GM19324 (cell line): ENCODE data around the gene TRNP1.

Source experiments
- ATAC-seq: cut with Tn5 transposase; IDR thresholded peaks from one replicate; pipeline ENCODE4 v1.9.1; 2021; ENCODE audit warnings: mild to moderate bottlenecking, moderate library complexity; ENCODE audit not compliant: unreplicated experiment, low FRiP score

TRNP1 gene

GRCh38 chr1:27021354-27022031, 28.0 kb downstream of the TRNP1 start:
- ATAC-seq: no peak

DNA sequence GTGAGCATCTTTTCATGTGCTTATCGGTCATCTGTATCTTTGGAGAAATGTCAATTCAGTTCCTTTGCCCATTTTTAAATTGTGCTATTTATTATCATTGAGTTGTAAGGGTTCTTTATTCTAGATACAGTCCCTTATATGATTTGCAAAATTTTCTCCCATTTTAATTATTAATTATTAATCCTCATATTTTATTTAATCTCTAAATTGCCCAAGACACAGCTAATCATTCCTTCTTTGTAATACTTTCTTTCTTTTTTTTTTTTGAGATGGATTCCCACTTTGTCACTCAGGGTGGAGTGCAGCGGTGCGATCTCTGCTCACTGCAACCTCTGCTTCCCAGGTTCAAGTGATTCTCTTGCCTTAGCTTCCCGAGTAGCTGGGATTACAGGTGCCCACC, 32.2 kb downstream of the TRNP1 start:
- no peak for ATAC-seq

DNA sequence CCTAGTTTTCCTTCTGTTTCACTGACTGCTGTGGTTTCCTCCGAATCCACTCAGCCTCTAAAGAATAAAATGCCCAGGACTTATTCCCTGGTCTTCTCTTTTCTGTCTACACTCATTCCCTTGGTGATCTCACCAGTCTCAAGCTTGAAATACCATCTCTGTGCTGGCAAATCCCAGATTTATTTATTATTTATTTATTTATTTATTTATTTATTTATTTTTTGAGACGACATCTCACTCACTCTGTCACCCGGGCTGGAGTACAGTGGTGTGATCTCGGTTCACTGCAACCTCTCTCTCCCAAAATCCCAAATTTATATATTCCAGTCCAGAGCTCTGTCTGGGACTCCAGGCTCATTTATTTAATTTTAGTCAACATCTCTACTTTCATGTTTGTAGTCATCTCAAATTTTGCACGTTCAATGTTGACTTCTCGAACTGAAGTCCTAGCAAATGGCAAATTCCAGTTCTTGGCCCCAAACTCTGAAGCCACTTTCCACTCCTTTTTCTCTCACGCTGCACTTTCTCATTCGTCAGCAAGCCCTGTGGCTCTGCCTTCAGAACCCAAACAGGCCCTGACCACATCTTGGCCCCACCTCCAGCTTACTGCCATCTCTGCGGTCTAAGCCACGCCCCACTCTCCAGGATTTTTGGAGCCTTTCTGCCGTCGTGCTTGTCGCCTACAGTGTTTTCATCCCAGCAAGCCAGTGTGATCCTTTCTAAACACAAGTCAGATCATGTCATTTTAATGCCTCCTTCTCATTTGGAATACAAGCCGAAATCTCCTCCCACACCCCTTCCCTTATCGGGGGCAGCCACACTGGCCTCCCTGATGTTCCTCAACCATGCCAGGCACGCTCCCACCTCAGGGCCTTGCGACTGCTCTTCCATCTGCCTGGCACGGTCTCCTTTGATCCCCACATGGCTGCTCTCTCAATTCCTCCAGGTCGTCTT, 33.4 kb downstream of the TRNP1 start:
- no peak for ATAC-seq

DNA sequence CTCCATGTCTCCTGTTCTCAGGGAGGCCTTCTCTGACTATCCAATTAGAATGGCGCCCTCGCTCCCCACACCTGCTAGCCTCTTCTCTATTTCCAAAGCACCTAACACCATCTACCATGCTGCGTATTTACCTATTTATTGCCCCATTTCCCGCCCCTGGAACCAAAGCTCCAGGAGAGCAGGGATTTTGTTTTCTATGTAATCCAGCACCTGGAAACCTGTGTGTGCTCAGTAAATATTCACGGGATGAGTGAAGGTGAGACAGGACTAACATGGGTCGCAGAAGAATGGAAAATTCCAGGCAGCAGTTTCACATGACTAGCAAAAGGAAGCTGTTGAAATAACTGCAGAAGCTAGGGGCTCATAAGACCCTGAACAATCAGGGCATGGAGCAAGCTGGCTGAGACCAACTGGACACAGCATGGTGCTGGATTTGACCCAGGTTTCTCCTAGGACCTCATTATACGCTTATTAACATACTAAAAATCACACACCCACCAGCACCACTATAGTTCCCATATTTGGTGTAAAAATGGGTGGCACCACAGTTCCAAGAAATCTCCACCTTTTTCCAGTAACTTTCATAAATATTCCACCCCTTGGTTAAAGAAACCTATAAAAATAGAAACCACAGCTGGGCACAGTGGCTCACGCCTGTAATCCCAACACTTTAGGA, 34.2 kb downstream of the TRNP1 start:
- ATAC-seq: no peak

DNA sequence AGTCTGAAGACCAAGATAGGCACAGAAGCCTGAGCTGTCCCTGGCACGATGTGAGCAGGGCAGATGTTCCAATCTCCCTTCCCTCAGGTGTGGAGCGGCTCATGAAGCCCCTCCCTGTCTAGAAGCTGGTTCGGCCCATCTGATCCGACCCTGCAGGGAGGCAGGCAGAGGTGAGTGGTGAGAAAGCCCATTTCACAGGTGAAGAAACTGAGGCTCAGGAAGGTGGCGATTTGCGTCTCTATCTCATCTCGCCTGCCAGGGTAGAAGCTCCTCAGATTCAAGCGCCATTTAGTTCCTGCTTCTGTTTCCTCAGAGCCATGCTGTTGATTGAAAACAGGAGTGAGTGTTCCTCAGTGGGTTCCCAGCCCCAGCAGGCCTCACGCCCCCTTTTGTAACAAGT, 36.0 kb downstream of the TRNP1 start:
- no peak for ATAC-seq

DNA sequence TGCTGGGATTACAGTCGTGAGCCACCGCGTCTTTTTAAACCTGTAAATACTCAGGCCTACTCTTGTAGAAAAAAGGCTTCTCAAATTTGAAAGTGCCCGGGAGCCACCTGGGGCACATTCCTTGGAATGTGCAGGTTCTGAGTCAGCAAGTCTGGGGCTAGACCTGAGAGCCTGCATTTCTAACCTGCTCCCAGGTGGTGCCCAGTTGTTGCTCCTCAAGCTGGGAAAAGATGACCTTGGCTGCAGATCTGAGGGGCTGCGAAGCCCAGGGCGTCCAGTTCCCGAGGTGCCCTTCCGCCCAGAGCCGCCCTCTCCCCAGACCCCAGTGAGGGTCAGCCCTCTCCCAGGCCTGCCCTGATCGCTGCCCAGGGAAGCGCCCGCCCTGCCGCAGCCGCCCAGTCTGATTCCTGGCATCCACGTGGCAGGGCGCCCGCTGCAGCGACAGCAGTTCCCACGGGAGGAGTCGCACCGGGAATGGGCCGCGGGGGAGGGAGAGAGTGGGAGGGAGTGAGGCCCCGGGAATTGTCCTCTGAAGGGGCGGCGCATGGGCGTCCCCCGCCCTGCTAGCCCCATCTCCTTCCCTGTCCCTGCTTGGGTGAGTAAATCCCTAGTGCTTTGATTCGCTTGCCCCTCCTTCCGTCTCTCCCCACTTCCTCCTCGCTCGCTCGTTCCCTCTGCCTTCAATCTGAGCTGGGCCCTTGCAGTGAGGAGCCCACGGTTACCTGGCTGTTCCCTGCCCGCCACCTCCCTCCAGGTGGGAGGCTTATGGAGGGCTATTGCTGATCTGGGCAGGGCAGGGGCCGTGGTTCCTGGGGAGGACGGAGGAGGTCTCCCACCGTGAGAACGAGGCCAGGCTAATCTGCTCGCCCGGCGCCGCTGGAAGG, 38.0 kb downstream of the TRNP1 start:
- no peak for ATAC-seq

- no peak for ATAC-seq
These were observed 38.6 kb downstream of the TRNP1 start for GRCh38 chr1:27032119-27032461.

DNA sequence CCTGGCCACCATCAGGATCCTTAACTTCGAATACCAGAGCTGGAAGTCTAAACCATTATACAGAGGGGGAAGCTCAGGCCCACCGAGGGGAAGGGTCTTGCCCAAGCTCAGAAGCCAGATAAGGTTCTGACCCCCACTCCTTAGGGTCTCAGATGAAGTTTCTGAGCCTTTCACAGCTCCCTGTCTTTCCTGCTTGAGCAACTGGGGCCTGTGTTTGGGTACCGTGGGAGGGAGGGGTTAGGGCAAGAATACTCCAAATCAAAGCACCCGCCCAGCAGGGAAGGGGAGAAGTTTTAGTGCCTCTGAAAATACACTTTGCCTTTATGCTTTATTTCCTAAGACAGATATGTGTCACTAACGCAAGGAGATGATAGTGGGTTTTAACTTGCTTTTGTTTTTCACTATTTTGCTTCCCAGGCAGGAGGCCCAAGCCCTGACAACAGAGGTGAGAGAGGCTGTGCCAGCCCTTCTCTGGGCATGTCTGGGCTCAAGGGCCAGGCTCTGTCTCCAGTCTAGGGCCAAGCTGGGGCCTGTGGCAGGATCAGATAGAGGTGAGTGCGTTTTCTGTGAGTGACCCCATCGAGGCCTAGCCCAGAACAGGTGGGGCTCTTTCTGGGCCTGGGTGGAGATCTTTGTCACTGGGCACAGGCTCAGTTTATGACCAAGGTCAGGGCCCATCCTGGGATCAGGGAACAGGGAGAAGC, 39.7 kb downstream of the TRNP1 start:
- no peak for ATAC-seq

DNA sequence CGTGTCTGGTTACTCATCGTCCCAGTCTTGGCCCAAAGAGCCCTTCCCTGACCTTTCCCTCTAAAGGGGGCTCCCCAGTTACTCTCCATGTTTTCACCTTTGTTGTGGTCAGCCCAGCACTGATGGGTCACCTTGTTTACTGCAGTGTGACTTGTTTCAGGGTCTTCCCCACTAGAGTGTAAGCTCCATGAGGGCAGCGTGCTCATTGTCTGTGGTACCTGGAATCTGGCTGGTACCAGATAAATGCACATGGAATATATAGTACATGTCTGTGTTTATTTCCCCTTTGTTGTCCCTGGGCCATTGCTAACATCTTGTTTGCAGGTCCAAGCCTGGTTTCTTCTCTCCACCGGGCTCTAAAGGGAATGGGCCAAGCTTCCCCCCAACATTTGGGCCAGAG, 41.9 kb downstream of the TRNP1 start:
- no peak for ATAC-seq

- no peak for ATAC-seq
These were observed 43.2 kb downstream of the TRNP1 start for GRCh38 chr1:27036718-27037117.

DNA sequence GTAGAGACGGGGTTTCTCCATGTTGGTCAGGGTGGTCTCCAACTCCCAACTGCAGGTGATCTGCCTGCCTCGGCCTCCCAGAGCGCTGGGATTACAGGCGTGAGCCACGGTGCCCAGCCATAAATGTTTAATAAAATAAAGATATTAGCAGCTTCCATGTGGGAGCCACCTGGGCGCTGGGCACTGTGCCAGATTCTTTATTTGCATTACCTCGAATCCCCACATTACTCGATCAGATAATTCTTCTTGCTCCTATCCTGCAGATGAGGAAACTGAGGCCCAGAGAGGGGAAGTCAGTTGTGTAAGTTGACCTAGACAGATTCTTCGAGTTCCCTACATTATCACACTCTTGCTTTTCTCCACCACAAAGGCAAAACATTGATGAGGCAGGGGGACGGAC, 44.0 kb downstream of the TRNP1 start:
- no peak for ATAC-seq

DNA sequence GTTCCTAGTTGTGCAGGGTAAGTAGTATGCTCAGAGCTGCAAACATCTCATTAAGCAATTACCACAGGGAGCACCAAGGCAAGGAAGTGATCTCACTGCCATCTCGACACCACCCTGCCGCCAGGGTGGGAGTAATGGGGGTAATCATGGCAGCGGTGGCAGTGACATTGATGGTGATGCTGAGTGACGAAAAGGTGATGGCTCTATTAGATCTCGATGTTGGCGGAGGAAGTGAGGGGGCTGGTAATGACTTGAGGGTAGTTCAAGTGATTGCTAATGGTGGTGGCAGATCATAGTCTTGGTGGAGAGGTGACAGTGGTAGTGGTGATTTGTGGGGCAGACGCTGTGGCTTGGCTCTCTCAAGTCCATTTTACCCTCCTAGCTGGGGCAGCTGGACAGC, 44.5 kb downstream of the TRNP1 start:
- ATAC-seq: no peak

DNA sequence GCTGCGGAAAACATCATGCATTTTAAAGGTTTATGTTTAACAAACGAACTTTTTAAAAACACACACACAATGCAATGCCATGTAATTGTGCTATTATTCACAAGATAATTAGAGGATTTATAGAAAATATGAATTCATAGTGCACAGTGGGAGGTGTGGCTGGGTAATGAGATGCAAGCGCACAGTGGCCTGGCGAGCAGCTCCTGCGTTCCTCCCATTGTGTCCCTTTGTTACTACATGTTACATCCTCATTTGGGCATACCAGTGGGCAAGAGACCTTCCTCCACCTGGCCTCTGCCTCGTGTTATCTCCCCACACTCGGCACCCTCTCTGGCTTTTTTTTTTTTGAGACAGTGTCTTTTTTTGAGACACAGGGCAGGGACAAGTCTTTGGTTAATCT, 49.2 kb downstream of the TRNP1 start:
- ATAC-seq: no peak

GRCh38 chr1:27044613-27045151, 51.2 kb downstream of the TRNP1 start:
- no peak for ATAC-seq

GRCh38 chr1:27045973-27046558, 52.6 kb downstream of the TRNP1 start:
- ATAC-seq: no peak

- no peak for ATAC-seq
These were observed 54.4 kb downstream of the TRNP1 start for GRCh38 chr1:27047914-27048313.

DNA sequence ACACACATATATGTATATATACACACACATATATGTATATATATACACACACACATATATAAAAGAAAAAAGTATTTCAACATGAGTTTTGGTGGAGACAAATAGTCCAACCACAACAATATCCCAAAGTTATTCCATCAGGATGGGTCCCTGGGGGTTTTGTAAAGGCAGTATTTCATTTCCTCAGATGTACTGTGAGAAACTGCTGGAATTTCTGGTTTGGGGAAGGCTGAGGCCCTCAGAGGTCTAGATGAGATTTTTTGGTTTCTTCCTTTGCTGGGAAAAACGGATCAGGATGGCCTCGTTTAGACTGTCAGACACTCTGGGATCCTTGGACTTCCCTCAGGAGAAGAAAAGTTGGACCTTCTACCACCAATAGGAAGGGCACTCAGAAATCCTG, 55.6 kb downstream of the TRNP1 start:
- no peak for ATAC-seq

DNA sequence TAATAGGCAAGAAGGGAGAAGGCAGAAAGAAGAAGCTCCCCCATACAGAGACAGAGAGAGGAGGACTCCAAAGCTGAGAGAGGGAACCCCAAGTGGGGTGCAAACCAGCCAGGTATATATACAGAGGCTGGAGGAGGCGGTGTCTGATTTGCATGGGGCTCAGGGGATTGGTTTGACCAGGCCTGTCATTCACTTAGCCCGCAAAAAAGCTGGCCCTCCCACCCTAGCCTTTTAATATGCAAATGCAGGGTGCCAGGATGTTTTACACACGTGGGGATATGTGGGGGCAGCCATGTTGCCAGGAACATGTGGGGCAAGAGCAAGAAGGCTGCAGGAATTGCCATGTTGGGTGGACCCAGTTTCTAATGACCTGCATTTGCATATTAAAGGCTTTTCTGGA, 56.1 kb downstream of the TRNP1 start:
- ATAC-seq: no peak
